DOHH2 (cell line): ENCODE results near the gene PGBD2.

Source experiments
- H3F3A ChIP-seq: fragments of 200-600 bp; sonication (generic), shearing (Covaris generic); 2 replicates; pipeline ENCODE4 v1.6.0; 2016; ENCODE audit warnings: antibody characterized with exemption, mild to moderate bottlenecking; ENCODE audit not compliant: control insufficient read depth, insufficient read depth
- H3K27ac ChIP-seq: fragments of 200-600 bp; sonication (generic); 2 replicates; pipeline ENCODE4 v1.5.1; 2014; ENCODE audit warnings: low read depth, mild to moderate bottlenecking, low read length, moderate library complexity
- H3K27me3 ChIP-seq: fragments of 200-600 bp; sonication (generic); 2 replicates; pipeline ENCODE4 v1.6.1; 2014; ENCODE audit warnings: mild to moderate bottlenecking, low read length, mixed read lengths; ENCODE audit not compliant: control insufficient read depth
- H3K36me3 ChIP-seq: fragments of 200-600 bp; sonication (generic); 2 replicates; pipeline ENCODE4 v1.6.1; 2014; ENCODE audit warnings: mild to moderate bottlenecking, low read length, moderate library complexity, mixed read lengths; ENCODE audit not compliant: control insufficient read depth
- H3K4me1 ChIP-seq: fragments of 200-600 bp; sonication (generic); 2 replicates; pipeline ENCODE4 v1.6.1; 2014; ENCODE audit warnings: mild to moderate bottlenecking, low read length, mixed read lengths; ENCODE audit not compliant: control insufficient read depth
- H3K4me2 ChIP-seq: fragments of 200-600 bp; sonication (generic); 2 replicates; pipeline ENCODE4 v1.6.0; 2014; ENCODE audit warnings: mild to moderate bottlenecking, low read length, moderate library complexity
- H3K4me3 ChIP-seq: fragments of 200-600 bp; sonication (generic); 2 replicates; pipeline ENCODE4 v1.5.1; 2014; ENCODE audit warnings: mild to moderate bottlenecking, low read length, mixed read lengths
- H3K79me2 ChIP-seq: fragments of 200-600 bp; sonication (generic); 2 replicates; pipeline ENCODE4 v1.6.1; 2014; ENCODE audit warnings: mild to moderate bottlenecking, low read length, mixed read lengths; ENCODE audit not compliant: control insufficient read depth
- H3K9me2 ChIP-seq: fragments of 200-600 bp; sonication (generic); replicated peaks from 2 replicates; pipeline ENCODE4 v1.6.1; 2014; ENCODE audit warnings: mild to moderate bottlenecking, low read length, mixed read lengths; ENCODE audit not compliant: control insufficient read depth
- H3K9me3 ChIP-seq: fragments of 200-600 bp; sonication (generic); 2 replicates; pipeline ENCODE4 v1.6.1; 2014; ENCODE audit warnings: antibody characterized with exemption, low read length, mixed read lengths; ENCODE audit not compliant: control insufficient read depth, insufficient read depth
- H4K20me1 ChIP-seq: fragments of 200-600 bp; sonication (generic); 2 replicates; pipeline ENCODE4 v1.6.0; 2014; ENCODE audit warnings: low read depth, mild to moderate bottlenecking, antibody characterized with exemption, low read length, moderate library complexity; ENCODE audit not compliant: control insufficient read depth, insufficient read depth
- EZH2phosphoT487 ChIP-seq: fragments of 200-600 bp; sonication (generic); IDR thresholded peaks from 2 replicates; pipeline ENCODE4 v1.6.1; 2017; ENCODE audit warnings: borderline replicate concordance, mild to moderate bottlenecking, antibody characterized with exemption, low read length, moderate library complexity, mixed read lengths
- TF ChIP-seq, protein P1 (sequence below): fragments of 200-600 bp; sonication (generic); IDR thresholded peaks from one replicate; pipeline ENCODE4 v1.5.1; 2014; ENCODE audit warnings: antibody characterized with exemption, mild to moderate bottlenecking, low read depth, low read length; ENCODE audit not compliant: poor library complexity, severe bottlenecking

PGBD2 gene

DNA sequence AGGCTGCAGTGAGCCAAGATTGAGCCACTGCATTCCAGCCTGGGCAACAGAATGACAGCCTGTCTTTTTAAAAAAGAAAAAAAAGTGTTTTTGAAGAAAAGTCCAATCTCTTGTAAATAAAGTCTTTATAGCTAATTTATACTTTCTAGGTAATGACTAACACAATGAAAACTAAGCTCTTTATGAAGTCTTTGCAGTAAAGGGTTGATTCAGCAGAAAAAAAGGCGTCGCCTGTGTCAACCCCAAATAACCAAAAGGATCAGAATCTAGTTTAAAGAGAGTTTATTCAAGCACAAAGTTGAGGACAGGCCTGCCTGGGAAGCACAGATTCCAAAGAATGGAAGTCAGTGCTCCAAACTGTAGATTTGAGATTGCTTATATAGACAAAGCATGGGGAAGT, 14.3 kb upstream of the PGBD2 start:
- no peak for TF ChIP-seq EZH2phosphoT487
- TF ChIP-seq, protein P1, sequence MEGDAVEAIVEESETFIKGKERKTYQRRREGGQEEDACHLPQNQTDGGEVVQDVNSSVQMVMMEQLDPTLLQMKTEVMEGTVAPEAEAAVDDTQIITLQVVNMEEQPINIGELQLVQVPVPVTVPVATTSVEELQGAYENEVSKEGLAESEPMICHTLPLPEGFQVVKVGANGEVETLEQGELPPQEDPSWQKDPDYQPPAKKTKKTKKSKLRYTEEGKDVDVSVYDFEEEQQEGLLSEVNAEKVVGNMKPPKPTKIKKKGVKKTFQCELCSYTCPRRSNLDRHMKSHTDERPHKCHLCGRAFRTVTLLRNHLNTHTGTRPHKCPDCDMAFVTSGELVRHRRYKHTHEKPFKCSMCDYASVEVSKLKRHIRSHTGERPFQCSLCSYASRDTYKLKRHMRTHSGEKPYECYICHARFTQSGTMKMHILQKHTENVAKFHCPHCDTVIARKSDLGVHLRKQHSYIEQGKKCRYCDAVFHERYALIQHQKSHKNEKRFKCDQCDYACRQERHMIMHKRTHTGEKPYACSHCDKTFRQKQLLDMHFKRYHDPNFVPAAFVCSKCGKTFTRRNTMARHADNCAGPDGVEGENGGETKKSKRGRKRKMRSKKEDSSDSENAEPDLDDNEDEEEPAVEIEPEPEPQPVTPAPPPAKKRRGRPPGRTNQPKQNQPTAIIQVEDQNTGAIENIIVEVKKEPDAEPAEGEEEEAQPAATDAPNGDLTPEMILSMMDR: no peak
- H3K9me2 ChIP-seq: no peaks in the 10 kb centered on the region
- no peaks in the 10 kb centered on the region for H3F3A ChIP-seq
- peaks cover 20% of the 10 kb centered on the region for H3K4me1 ChIP-seq
- H3K4me2 ChIP-seq: no peak overlapping the region
- H3K79me2 ChIP-seq: no peaks in the 10 kb centered on the region
- no peak overlapping the region for H3K27ac ChIP-seq
- no peaks in the 10 kb centered on the region for H3K9me3 ChIP-seq
- no peak overlapping the region for H3K4me3 ChIP-seq
- H3K36me3 ChIP-seq: no peaks in the 10 kb centered on the region
- H3K27me3 ChIP-seq: no peaks in the 10 kb centered on the region
- no peaks in the 10 kb centered on the region for H4K20me1 ChIP-seq

- Histone ChIP-seq H3K27ac (no peak overlapping the region), H3K4me3 (no peak overlapping the region), H3K9me2 (no peaks in the 10 kb centered on the region), H3K27me3 (no peaks in the 10 kb centered on the region), H3K79me2 (no peaks in the 10 kb centered on the region), H3K9me3 (no peaks in the 10 kb centered on the region), H3K4me2 (no peak overlapping the region), H3K4me1 (peaks cover 13% of the 10 kb centered on the region), H4K20me1 (no peaks in the 10 kb centered on the region), H3F3A (no peaks in the 10 kb centered on the region), H3K36me3 (no peaks in the 10 kb centered on the region)
- no peak for TF ChIP-seq EZH2phosphoT487
- TF ChIP-seq, protein P1: no peak
Observed at GRCh38 chr1:248892590-248892989, 13.4 kb upstream of the PGBD2 start.

DNA sequence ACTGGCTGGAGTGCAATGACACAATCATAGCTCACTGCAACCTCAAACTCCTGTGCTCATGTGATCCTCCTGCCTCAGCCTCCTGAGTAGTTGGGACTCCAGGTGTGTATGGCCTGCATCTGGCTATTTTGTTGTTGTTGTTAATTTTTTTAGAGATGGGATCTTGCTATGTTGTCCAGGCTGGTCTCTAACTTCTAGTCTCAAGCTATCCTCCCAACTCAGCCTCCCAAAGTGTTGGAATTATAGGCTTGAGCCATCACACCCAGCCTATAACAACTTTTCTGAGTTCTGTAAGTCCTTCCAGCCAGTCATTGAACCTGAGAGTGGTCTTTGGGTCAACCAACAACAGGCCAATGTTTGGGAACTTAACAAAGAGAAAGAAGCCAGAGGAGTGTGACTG, 11.2 kb upstream of the PGBD2 start:
- no peaks in the 10 kb centered on the region for H3K36me3 ChIP-seq
- no peak overlapping the region for H3K27ac ChIP-seq

More for the DNA sequence above, 11.2 kb upstream of the PGBD2 start:
- Histone ChIP-seq H3K79me2 (no peaks in the 10 kb centered on the region), H3F3A (no peaks in the 10 kb centered on the region), H4K20me1 (no peaks in the 10 kb centered on the region), H3K9me2 (no peaks in the 10 kb centered on the region), H3K4me2 (no peak overlapping the region), H3K4me3 (no peak overlapping the region), H3K9me3 (no peaks in the 10 kb centered on the region), H3K27me3 (no peaks in the 10 kb centered on the region), H3K4me1 (peaks cover 11% of the 10 kb centered on the region)
- TF ChIP-seq EZH2phosphoT487: no peak
- TF ChIP-seq, protein P1: no peak
